NCI-H510A treated with DMSO at 0.1 percent for 48 hours (cell line): ENCODE data around the gene RNU5B-1.
"Not testable (repeated sequence)": the region's sequence is repeated elsewhere in the genome, so short reads cannot be mapped to it uniquely, and the experiment has no call there.

Experiments used
- DNase-seq: peaks from one replicate; lab custom pipeline; 2025; lab: John Stamatoyannopoulos, UW

Gene RNU5B-1

GRCh38 chr15:65304381-65305149 is at the start of gene RNU5B-1:
Gene RNU5B-1 (plus strand): TSS chr15:65304677.
- peak; percentile 87 for DNase-seq

GRCh38 chr15:65254758-65255157 is 49.7 kb upstream of the RNU5B-1 start:
- DNase-seq: no peak

- no peak for DNase-seq
Observed at GRCh38 chr15:65255486-65256140, 48.9 kb upstream of the RNU5B-1 start.

- DNase-seq: no peak
Observed at GRCh38 chr15:65258375-65259262, 45.9 kb upstream of the RNU5B-1 start.

GRCh38 chr15:65259367-65259797 is 45.1 kb upstream of the RNU5B-1 start:
- no peak for DNase-seq

GRCh38 chr15:65260968-65261367 is 43.5 kb upstream of the RNU5B-1 start:
- DNase-seq: no peak

- no peak for DNase-seq
Observed at GRCh38 chr15:65263313-65263712, 41.2 kb upstream of the RNU5B-1 start.

- DNase-seq: no peak
Observed at GRCh38 chr15:65264863-65265430, 39.5 kb upstream of the RNU5B-1 start.

GRCh38 chr15:65266469-65266868 is 38.0 kb upstream of the RNU5B-1 start:
- no peak for DNase-seq

- DNase-seq: no peak
Observed at GRCh38 chr15:65268411-65268810, 36.1 kb upstream of the RNU5B-1 start.

- DNase-seq: not testable (repeated sequence)
Observed at GRCh38 chr15:65270811-65271545, 33.5 kb upstream of the RNU5B-1 start.

GRCh38 chr15:65275104-65275727 is 29.3 kb upstream of the RNU5B-1 start:
- no peak for DNase-seq

- no peak for DNase-seq
Observed at GRCh38 chr15:65275728-65276126, 28.8 kb upstream of the RNU5B-1 start.

GRCh38 chr15:65277015-65277414 is 27.5 kb upstream of the RNU5B-1 start:
- DNase-seq: no peak

GRCh38 chr15:65278480-65278879 is 26.0 kb upstream of the RNU5B-1 start:
- no peak for DNase-seq

GRCh38 chr15:65285291-65286068 is 19.0 kb upstream of the RNU5B-1 start:
- DNase-seq: no peak

- DNase-seq: no peak
Observed at GRCh38 chr15:65286069-65286703, 18.3 kb upstream of the RNU5B-1 start.

GRCh38 chr15:65286704-65287519 is 17.6 kb upstream of the RNU5B-1 start, which contains the start of gene PARP16:
Gene PARP16 (minus strand): TSS chr15:65286883. CDS start chr15:65286426, 457 bp downstream.
- DNase-seq: peak; percentile 62

GRCh38 chr15:65287520-65287855 is 17.0 kb upstream of the RNU5B-1 start:
- DNase-seq: no peak
